Endothelial cell of umbilical vein (primary cell): ENCODE measurements around the gene NELL2. TPM values are rescaled to one million over a fixed set of nuclear protein-coding genes. Genes with fewer than 3 reads are reported as not detected.

Experiments
- BruUV-seq: library from RNA; stranded (reverse); fragments of 400-500 nt; replicated peaks from 2 replicates; lab custom pipeline; 2021; lab: Mats Ljungman, UMichigan
- CTCF ChIA-PET: fragments of 300-600, 350-600 bp; sonication (Branson Sonifier 250); formaldehyde crosslinking; loops from one replicate; lab custom pipeline; 2021; ENCODE audit warnings: antibody characterized with exemption, inconsistent platforms; lab: Charles Lee
- POLR2A ChIA-PET: fragments of 300-600, 350-600 bp; sonication (Branson Sonifier 250); formaldehyde crosslinking; loops from one replicate; lab custom pipeline; 2021; ENCODE audit warnings: antibody characterized with exemption, inconsistent platforms; lab: Charles Lee
- DNase-seq: peaks from one replicate; pipeline ENCODE4 v3.0.0-alpha.2; 2011; ENCODE audit warnings: low read depth, low spot score
- FAIRE-seq: peaks from 2 replicates; lab custom pipeline; 2011; peaks lifted over from hg19 to GRCh38; lab: Jason Lieb, UNC
- H2AFZ ChIP-seq: 2 replicates; pipeline ENCODE4 v1.6.0; 2012; ENCODE audit warnings: low read depth, low read length, control low read depth, inconsistent platforms
- H3K27ac ChIP-seq: 2 replicates; pipeline ENCODE4 v1.5.1; 2011; ENCODE audit warnings: low read depth, mild to moderate bottlenecking, control low read depth, low read length, moderate library complexity; ENCODE audit not compliant: insufficient read depth
- H3K27me3 ChIP-seq, 2 experiments: 2 replicates each; pipeline versions ENCODE4 v1.6.0 to v1.6.1; 2011; ENCODE audit warnings: low read length in 2 of 2, mixed read lengths in 1 of 2; ENCODE audit not compliant: control insufficient read depth in 2 of 2, insufficient read depth in 2 of 2
- H3K36me3 ChIP-seq, 2 experiments: 2 replicates in 1 of 2; 3 replicates in 1 of 2; pipeline ENCODE4 v1.5.1; 2011; ENCODE audit warnings: low read length in 2 of 2, mild to moderate bottlenecking in 1 of 2, moderate library complexity in 1 of 2; ENCODE audit not compliant: control insufficient read depth in 2 of 2, insufficient read depth in 2 of 2; ENCODE audit errors: extremely low read depth in 1 of 2
- H3K4me1 ChIP-seq: 3 replicates; pipeline ENCODE4 v1.5.1; 2011; ENCODE audit warnings: mild to moderate bottlenecking, low read length; ENCODE audit not compliant: control insufficient read depth, insufficient read depth; ENCODE audit errors: extremely low read depth
- H3K4me2 ChIP-seq: 2 replicates; pipeline ENCODE4 v1.6.1; 2011; ENCODE audit warnings: low read length, control low read depth, mixed read lengths; ENCODE audit not compliant: insufficient read depth
- H3K4me3 ChIP-seq, 3 experiments: fragments of 200-600 bp in 1 of 3; sonication (generic), shearing (Covaris generic) in 1 of 3; replicated peaks in 1 of 3; 2 replicates each; pipeline ENCODE4 v1.5.1; 2011 to 2016; ENCODE audit warnings: control low read depth in 3 of 3, low read length in 3 of 3, mild to moderate bottlenecking in 2 of 3, inconsistent platforms in 1 of 3, low read depth in 1 of 3, moderate library complexity in 1 of 3; ENCODE audit not compliant: insufficient read depth in 1 of 3
- H3K79me2 ChIP-seq: 2 replicates; pipeline ENCODE4 v1.6.0; 2012; ENCODE audit warnings: low read length, inconsistent platforms; ENCODE audit not compliant: control insufficient read depth, insufficient read depth
- H3K9ac ChIP-seq: replicated peaks from 2 replicates; pipeline ENCODE3; 2011; ENCODE audit warnings: low read length, control low read depth; ENCODE audit not compliant: insufficient read depth; ENCODE audit errors: extremely low read depth
- H3K9me1 ChIP-seq: replicated peaks from 3 replicates; pipeline ENCODE4 v1.6.0; 2011; ENCODE audit warnings: mild to moderate bottlenecking, low read length; ENCODE audit not compliant: control insufficient read depth, insufficient read depth; ENCODE audit errors: extremely low read depth
- H3K9me3 ChIP-seq: replicated peaks from 2 replicates; pipeline ENCODE4 v1.5.1; 2012; ENCODE audit warnings: low read length, inconsistent platforms; ENCODE audit not compliant: control insufficient read depth, insufficient read depth
- H4K20me1 ChIP-seq: replicated peaks from 2 replicates; pipeline ENCODE3; 2011; ENCODE audit warnings: mild to moderate bottlenecking, low read length; ENCODE audit not compliant: control insufficient read depth, insufficient read depth; ENCODE audit errors: extremely low read depth
- EZH2 ChIP-seq: IDR thresholded peaks from 2 replicates; pipeline ENCODE4 v1.6.1; 2012; ENCODE audit warnings: borderline replicate concordance, low read depth, mild to moderate bottlenecking, moderate library complexity, low read length, inconsistent platforms; ENCODE audit not compliant: severe bottlenecking
- FOS ChIP-seq: IDR thresholded peaks from 2 replicates; pipeline ENCODE4 v1.6.1; 2011; ENCODE audit warnings: mild to moderate bottlenecking, low read length, moderate library complexity, borderline replicate concordance; ENCODE audit not compliant: insufficient read depth
- GATA2 ChIP-seq: IDR thresholded peaks from 2 replicates; pipeline ENCODE4 v1.7.0; 2011; ENCODE audit warnings: low read depth, mild to moderate bottlenecking, moderate library complexity, mixed read lengths, low read length; ENCODE audit not compliant: insufficient read length, insufficient read depth
- JUN ChIP-seq: IDR thresholded peaks from 2 replicates; pipeline ENCODE4 v1.6.1; 2011; ENCODE audit warnings: borderline replicate concordance, low read depth; ENCODE audit not compliant: insufficient read length, insufficient read depth
- MYC ChIP-seq: IDR thresholded peaks from one replicate; pipeline ENCODE4 v1.6.1; 2011; ENCODE audit warnings: mild to moderate bottlenecking, low read depth, low read length
- POLR2A ChIP-seq: IDR thresholded peaks from 2 replicates; pipeline ENCODE4 v1.6.1; 2012; ENCODE audit warnings: low read depth, mild to moderate bottlenecking, control low read depth, low read length
- POLR2AphosphoS5 ChIP-seq: IDR thresholded peaks from 2 replicates; pipeline ENCODE4 v1.6.1; 2012; ENCODE audit warnings: low read depth, mild to moderate bottlenecking, control low read depth, low read length, moderate library complexity; ENCODE audit not compliant: insufficient read depth
- dilution Hi-C: fragments of 300-500 bp; cut with MboI; formaldehyde crosslinking; loops from one replicate; pipeline ENCODE4 v1.15.0; 2019; ENCODE audit warnings: low sequenced_read_pairs; ENCODE audit not compliant: extremely low pct_ligation_motif_present
- intact Hi-C: fragments of 100-400 bp; cut with micrococcal nuclease; formaldehyde crosslinking; loops from one replicate; pipeline ENCODE4 v1.10.0; 2022
- polyA plus RNA-seq, 4 experiments: library from polyadenylated mRNA; depleted of rRNA in 3 of 4; stranded (reverse) in 3 of 4; unstranded in 1 of 4; fragments of >200 nt; gene quantifications; 2 replicates each; pipeline versions ENCODE4 v1.2.1 to v1.2.3, GENCODE V29; 2011 to 2012; ENCODE audit warnings: missing spikeins in 1 of 4
- total RNA-seq: library from RNA; stranded (reverse); gene quantifications from 2 replicates; pipeline ENCODE4 v1.2.3, GENCODE V29; 2021
- TF ChIP-seq, protein P1 (sequence below): IDR thresholded peaks from 2 replicates; pipeline ENCODE4 v1.6.1; 2011; ENCODE audit not compliant: insufficient read depth, insufficient read length
- TF ChIP-seq, protein P2 (sequence below), 2 donors: IDR thresholded peaks; 1 replicate in 1 of 2; 2 replicates in 1 of 2; pipeline ENCODE4 v1.5.1; 2011; ENCODE audit warnings: low read length in 2 of 2, mild to moderate bottlenecking in 2 of 2, moderate library complexity in 2 of 2, control low read depth in 1 of 2, inconsistent platforms in 1 of 2, low read depth in 1 of 2; ENCODE audit not compliant: insufficient read depth in 1 of 2; ENCODE audit errors: extremely low read depth in 1 of 2

Gene NELL2
- total and polyA plus RNA-seq, 2 donors (not counting 3 experiments of a cell fraction or from before 2014, with no cell fraction given): 0.11 to 0.49 TPM

DNA sequence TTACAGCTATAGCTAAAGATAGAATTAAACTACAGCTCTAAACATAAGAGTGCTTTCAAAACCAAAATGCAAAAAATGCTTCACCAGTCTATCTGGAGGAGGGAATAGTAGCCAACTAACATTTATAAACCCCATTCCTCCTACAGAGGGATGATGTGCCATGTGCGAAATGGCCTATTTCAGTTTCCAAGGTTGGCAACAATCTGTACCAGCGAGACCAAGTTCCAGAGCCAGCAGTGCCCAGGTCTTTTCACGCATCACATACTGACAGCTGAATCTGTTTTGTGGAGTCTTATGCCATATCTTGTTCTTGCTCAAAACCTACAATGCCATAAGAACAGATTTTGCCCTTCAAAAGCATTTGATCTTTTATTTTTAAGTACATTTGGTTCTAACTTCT is 24.5 kb downstream of the NELL2 start:
- Histone ChIP-seq H3K4me2 (no peak overlapping the region), H3K4me1 (no peaks in the 10 kb centered on the region), H3K27ac (no peak overlapping the region), H3K9ac (no peak overlapping the region), H4K20me1 (no peaks in the 10 kb centered on the region), H2AFZ (no peak overlapping the region), H3K9me1 (no peaks in the 10 kb centered on the region), H3K9me3 (no peaks in the 10 kb centered on the region), H3K4me3 (no peak overlapping the region), H3K27me3 (no peaks in the 10 kb centered on the region), H3K79me2 (no peaks in the 10 kb centered on the region), H3K36me3 (no peaks in the 10 kb centered on the region)
- no TSS peak for BruUV-seq
- CTCF ChIA-PET: no interaction called here
- DNase-seq (no peak), FAIRE-seq (no peak)
- dilution Hi-C loops (no loop called here), intact Hi-C loops (no loop called here)
- POLR2A ChIA-PET: no interaction called here
- TF ChIP-seq FOS: no peak
- no peak for TF ChIP-seq EZH2
- TF ChIP-seq GATA2: no peak
- TF ChIP-seq POLR2A: no peak
- TF ChIP-seq, protein P1, sequence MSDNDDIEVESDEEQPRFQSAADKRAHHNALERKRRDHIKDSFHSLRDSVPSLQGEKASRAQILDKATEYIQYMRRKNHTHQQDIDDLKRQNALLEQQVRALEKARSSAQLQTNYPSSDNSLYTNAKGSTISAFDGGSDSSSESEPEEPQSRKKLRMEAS: no peak
- TF ChIP-seq MYC: no peak
- no peak for TF ChIP-seq JUN
- TF ChIP-seq, protein P2, sequence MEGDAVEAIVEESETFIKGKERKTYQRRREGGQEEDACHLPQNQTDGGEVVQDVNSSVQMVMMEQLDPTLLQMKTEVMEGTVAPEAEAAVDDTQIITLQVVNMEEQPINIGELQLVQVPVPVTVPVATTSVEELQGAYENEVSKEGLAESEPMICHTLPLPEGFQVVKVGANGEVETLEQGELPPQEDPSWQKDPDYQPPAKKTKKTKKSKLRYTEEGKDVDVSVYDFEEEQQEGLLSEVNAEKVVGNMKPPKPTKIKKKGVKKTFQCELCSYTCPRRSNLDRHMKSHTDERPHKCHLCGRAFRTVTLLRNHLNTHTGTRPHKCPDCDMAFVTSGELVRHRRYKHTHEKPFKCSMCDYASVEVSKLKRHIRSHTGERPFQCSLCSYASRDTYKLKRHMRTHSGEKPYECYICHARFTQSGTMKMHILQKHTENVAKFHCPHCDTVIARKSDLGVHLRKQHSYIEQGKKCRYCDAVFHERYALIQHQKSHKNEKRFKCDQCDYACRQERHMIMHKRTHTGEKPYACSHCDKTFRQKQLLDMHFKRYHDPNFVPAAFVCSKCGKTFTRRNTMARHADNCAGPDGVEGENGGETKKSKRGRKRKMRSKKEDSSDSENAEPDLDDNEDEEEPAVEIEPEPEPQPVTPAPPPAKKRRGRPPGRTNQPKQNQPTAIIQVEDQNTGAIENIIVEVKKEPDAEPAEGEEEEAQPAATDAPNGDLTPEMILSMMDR (IDR thresholded peaks at IDR 0.05; ENCODE audit: extremely low read depth in 1 of 2, insufficient read depth in 1 of 2, low read depth in 1 of 2, low read length in 2 of 2): no peak
- no peak for TF ChIP-seq POLR2AphosphoS5
